ENCODE results near the gene RNF103. TPM values are rescaled to one million over a fixed set of nuclear protein-coding genes. Genes with fewer than 3 reads are reported as not detected.
A peak's percentile ranks its signal among the peaks of the same experiment; 100 is the strongest.

Gene RNF103
- total and polyA plus RNA-seq, 2 of the 13 experiments (the other 11 are each of a cell fraction or from before 2014, with no cell fraction given), result 19.8 to 21.1 TPM

- Histone ChIP-seq H4K20me1 (ENCODE audit: insufficient read depth, low read length) (no peaks in the 10 kb centered on the region), H3K4me3 (replicated peaks in 1 of 3; ENCODE audit: insufficient read depth in 1 of 3, low read depth in 2 of 3, low read length in 3 of 3) (no peak overlapping the region), H3K4me1 (ENCODE audit: insufficient read depth, low read length) (no peaks in the 10 kb centered on the region), H3K36me3 (replicated peaks in 1 of 2; ENCODE audit: control insufficient read depth in 1 of 2, insufficient read depth in 2 of 2, low read length in 2 of 2) (peaks cover 3 to 5% of the 10 kb centered on the region in 2 experiments; a peak in 4 of 5 replicates), H3K27me3 (ENCODE audit: control insufficient read depth in 1 of 2, insufficient read depth in 2 of 2, low read length in 2 of 2) (no peaks in the 10 kb centered on the region; a peak in 1 of 5 replicates), H3K9me3 (ENCODE audit: low read length) (no peaks in the 10 kb centered on the region), H3K79me2 (ENCODE audit: insufficient read depth, low read length) (no peaks in the 10 kb centered on the region), H3K4me2 (ENCODE audit: low read depth, low read length) (no peak overlapping the region), H3K9ac (ENCODE audit: insufficient read depth, low read depth, low read length) (no peak overlapping the region), H3K27ac (ENCODE audit: extremely low read length, insufficient read depth, low read length) (no peak overlapping the region), H2AFZ (ENCODE audit: low read length) (no peak overlapping the region)
- ChIA-PET CTCF (ENCODE audit: low intra/inter-chr PET ratio, low total read pairs) (no interaction called here), POLR2A (no interaction called here)
- DNase-seq (ENCODE audit: low spot score), result no peak
- in situ Hi-C loops (cut with HindIII; ENCODE audit: extremely low pct_ligation_motif_present, low pct_unique_long_range_greater_than_20kb) (no loop called here), intact Hi-C loops (cut with micrococcal nuclease; ENCODE audit: unreplicated experiment) (no loop called here)
- 71% methylated on average over 2 of the region's 2 CpGs for WGBS (ENCODE audit: low lambda C conversion rate)
- peak; percentile 12 for FAIRE-seq
- BruUV-seq (replicated peaks), result no TSS peak
- no peak for ATAC-seq
- no peak for TF ChIP-seq ZSCAN20 (CRISPR knock-in tag; IDR thresholded peaks at IDR 0.05; ENCODE audit: borderline replicate concordance)
- no peak for TF ChIP-seq ZNF510 (CRISPR knock-in tag; IDR thresholded peaks at IDR 0.05; ENCODE audit: low read depth)
- TF ChIP-seq ZBTB25 (CRISPR knock-in tag; IDR thresholded peaks at IDR 0.05), result no peak
- no peak for TF ChIP-seq KAT8 (CRISPR knock-in tag; IDR thresholded peaks at IDR 0.05)
- no peak for TF ChIP-seq KLF16 (CRISPR knock-in tag; IDR thresholded peaks at IDR 0.05)
- TF ChIP-seq THRA (CRISPR knock-in tag; IDR thresholded peaks at IDR 0.05; ENCODE audit: borderline replicate concordance), result no peak
- no peak for TF ChIP-seq ATF7-NPFF (CRISPR knock-in tag; IDR thresholded peaks at IDR 0.05; ENCODE audit: low read depth)
- TF ChIP-seq AFF4 (CRISPR knock-in tag; IDR thresholded peaks at IDR 0.05), result no peak
- TF ChIP-seq NKX3-1 (CRISPR knock-in tag; IDR thresholded peaks at IDR 0.05), result no peak
- TF ChIP-seq ATF5 (CRISPR knock-in tag; IDR thresholded peaks at IDR 0.05; ENCODE audit: low read depth), result no peak
- no peak for TF ChIP-seq TFAP4 (IDR thresholded peaks at IDR 0.05; ENCODE audit: borderline replicate concordance, low read depth)
- TF ChIP-seq ZNF558 (CRISPR knock-in tag; IDR thresholded peaks at IDR 0.05; ENCODE audit: borderline replicate concordance), result no peak
- no peak for TF ChIP-seq GZF1 (CRISPR knock-in tag; IDR thresholded peaks at IDR 0.05)
- no peak for TF ChIP-seq JUN (CRISPR knock-in tag; IDR thresholded peaks at IDR 0.05)
- no peak for TF ChIP-seq ZGPAT (CRISPR knock-in tag; IDR thresholded peaks at IDR 0.05)
- no peak for TF ChIP-seq ZNF101 (CRISPR knock-in tag; IDR thresholded peaks at IDR 0.05; ENCODE audit: borderline replicate concordance, low read depth)
Observed at GRCh38 chr2:86598966-86599365, 24.7 kb downstream of the RNF103 start.

All from HepG2 (cell line).